ENCODE measurements around the gene F8A2.
"Not testable (repeated sequence)": the region's sequence is repeated elsewhere in the genome, so short reads cannot be mapped to it uniquely, and the experiment has no call there.

- TF ChIP-seq, protein P1, sequence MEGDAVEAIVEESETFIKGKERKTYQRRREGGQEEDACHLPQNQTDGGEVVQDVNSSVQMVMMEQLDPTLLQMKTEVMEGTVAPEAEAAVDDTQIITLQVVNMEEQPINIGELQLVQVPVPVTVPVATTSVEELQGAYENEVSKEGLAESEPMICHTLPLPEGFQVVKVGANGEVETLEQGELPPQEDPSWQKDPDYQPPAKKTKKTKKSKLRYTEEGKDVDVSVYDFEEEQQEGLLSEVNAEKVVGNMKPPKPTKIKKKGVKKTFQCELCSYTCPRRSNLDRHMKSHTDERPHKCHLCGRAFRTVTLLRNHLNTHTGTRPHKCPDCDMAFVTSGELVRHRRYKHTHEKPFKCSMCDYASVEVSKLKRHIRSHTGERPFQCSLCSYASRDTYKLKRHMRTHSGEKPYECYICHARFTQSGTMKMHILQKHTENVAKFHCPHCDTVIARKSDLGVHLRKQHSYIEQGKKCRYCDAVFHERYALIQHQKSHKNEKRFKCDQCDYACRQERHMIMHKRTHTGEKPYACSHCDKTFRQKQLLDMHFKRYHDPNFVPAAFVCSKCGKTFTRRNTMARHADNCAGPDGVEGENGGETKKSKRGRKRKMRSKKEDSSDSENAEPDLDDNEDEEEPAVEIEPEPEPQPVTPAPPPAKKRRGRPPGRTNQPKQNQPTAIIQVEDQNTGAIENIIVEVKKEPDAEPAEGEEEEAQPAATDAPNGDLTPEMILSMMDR (IDR thresholded peaks at IDR 0.05), result not testable (repeated sequence)
- TF ChIP-seq POLR2A (IDR thresholded peaks at IDR 0.05; ENCODE audit: low read depth), result not testable (repeated sequence)
These were observed 653 bp downstream of the F8A2 start for GRCh38 chrX:155382529-155382967.

All from esophagus muscularis mucosa (tissue), 3 donors.